BLaER1 treated with 17β-estradiol and CSF1 and Interleukin-3, amounts not matched to agents 10 nM and 100 nM (cell line): ENCODE data around the gene ENDOV.

Experiments
- H3K27ac ChIP-seq, 11 experiments: shearing (Covaris generic); formaldehyde crosslinking; 2 replicates each; pipeline ENCODE4 v1.8.1; 2022
- H3K27me3 ChIP-seq, 11 experiments: shearing (Covaris generic); formaldehyde crosslinking; 2 replicates each; pipeline ENCODE4 v1.8.1; 2022
- H3K36me3 ChIP-seq, 11 experiments: shearing (Covaris generic); formaldehyde crosslinking; 2 replicates each; pipeline ENCODE4 v1.8.1; 2022
- H3K4me1 ChIP-seq, 10 experiments: shearing (Covaris generic); formaldehyde crosslinking; 2 replicates each; pipeline ENCODE4 v1.8.1; 2022
- H3K4me2 ChIP-seq, 11 experiments: shearing (Covaris generic); formaldehyde crosslinking; 2 replicates each; pipeline ENCODE4 v1.8.1; 2022
- H3K4me3 ChIP-seq, 10 experiments: shearing (Covaris generic); formaldehyde crosslinking; 2 replicates each; pipeline ENCODE4 v1.8.1; 2022
- H3K9ac ChIP-seq, 11 experiments: shearing (Covaris generic); formaldehyde crosslinking; 2 replicates each; pipeline ENCODE4 v1.8.1; 2022
- H3K9me3 ChIP-seq, 11 experiments: shearing (Covaris generic); formaldehyde crosslinking; replicated peaks in 1 of 11; 2 replicates each; pipeline ENCODE4 v1.8.1; 2022
- H4K20me1 ChIP-seq, 11 experiments: shearing (Covaris generic); formaldehyde crosslinking; 2 replicates each; pipeline ENCODE4 v1.8.1; 2022
- Cebpa-rat ChIP-seq, 11 experiments: shearing (Covaris generic); IDR thresholded peaks; 2 replicates each; pipeline ENCODE4 v1.8.1; 2022

ENDOV gene

GRCh38 chr17:80466188-80466705 is 51.3 kb downstream of the ENDOV start:
- H3K4me1 ChIP-seq, result peaks cover 0 to 23% (median 8%) of the 10 kb centered on the region in 10 experiments; a peak in 11 of 20 replicates
- H3K4me2 ChIP-seq, result no peak overlapping the region
- H3K36me3 ChIP-seq, result no peaks in the 10 kb centered on the region
- TF ChIP-seq Cebpa-rat (IDR thresholded peaks at IDR 0.05), result no peak
- no peak overlapping the region for H3K4me3 ChIP-seq
- H3K9me3 ChIP-seq, result no peaks in the 10 kb centered on the region
- peaks cover 65 to 82% (median 78%) of the 10 kb centered on the region in 11 experiments for H3K27me3 ChIP-seq
- peaks cover 0 to 47% (median 0%) of the 10 kb centered on the region in 11 experiments; a peak in 9 of 22 replicates for H4K20me1 ChIP-seq
- no peak overlapping the region for H3K9ac ChIP-seq
- no peak overlapping the region for H3K27ac ChIP-seq

- Histone ChIP-seq H4K20me1 (peaks cover 0 to 57% (median 0%) of the 10 kb centered on the region in 11 experiments; a peak in 10 of 22 replicates), H3K9me3 (no peaks in the 10 kb centered on the region), H3K9ac (no peak overlapping the region), H3K4me3 (no peak overlapping the region), H3K27me3 (peaks cover 85 to 95% (median 90%) of the 10 kb centered on the region in 11 experiments), H3K4me1 (peaks cover 0 to 29% (median 16%) of the 10 kb centered on the region in 10 experiments; a peak in 16 of 20 replicates), H3K27ac (no peak overlapping the region), H3K4me2 (no peak overlapping the region), H3K36me3 (no peaks in the 10 kb centered on the region)
- no peak for TF ChIP-seq Cebpa-rat (IDR thresholded peaks at IDR 0.05)
These were observed 53.3 kb downstream of the ENDOV start for GRCh38 chr17:80468242-80468641.

- peaks cover 92 to 100% (median 97%) of the 10 kb centered on the region in 11 experiments for H3K27me3 ChIP-seq
- H3K9me3 ChIP-seq, result no peaks in the 10 kb centered on the region
- H4K20me1 ChIP-seq, result peaks cover 0 to 64% (median 2%) of the 10 kb centered on the region in 11 experiments; a peak in 11 of 22 replicates
- H3K4me1 ChIP-seq, result peaks cover 1 to 31% (median 16%) of the 10 kb centered on the region in 10 experiments; a peak in 16 of 20 replicates
- no peak overlapping the region for H3K9ac ChIP-seq
- no peaks in the 10 kb centered on the region for H3K36me3 ChIP-seq
- no peak for TF ChIP-seq Cebpa-rat (IDR thresholded peaks at IDR 0.05)
- H3K4me2 ChIP-seq, result peak overlapping the region in 2 of 11 experiments; percentile 12 to 14; a peak in 3 of 22 replicates
- no peak overlapping the region for H3K27ac ChIP-seq
- H3K4me3 ChIP-seq, result no peak overlapping the region
These were observed 54.0 kb downstream of the ENDOV start for GRCh38 chr17:80468781-80469493.

- peaks cover 99 to 100% (median 100%) of the 10 kb centered on the region in 11 experiments for H3K27me3 ChIP-seq
- peak overlapping the region in 1 of 11 experiments; percentile 14; a peak in 2 of 22 replicates for H3K4me2 ChIP-seq
- no peak overlapping the region for H3K9ac ChIP-seq
- TF ChIP-seq Cebpa-rat (IDR thresholded peaks at IDR 0.05), result no peak
- H3K4me3 ChIP-seq, result no peak overlapping the region
- H4K20me1 ChIP-seq, result peaks cover 0 to 71% (median 3%) of the 10 kb centered on the region in 11 experiments; a peak in 12 of 22 replicates
- no peaks in the 10 kb centered on the region for H3K9me3 ChIP-seq
- H3K4me1 ChIP-seq, result peaks cover 6 to 38% (median 21%) of the 10 kb centered on the region in 10 experiments; a peak in 18 of 20 replicates
- H3K36me3 ChIP-seq, result no peaks in the 10 kb centered on the region
- H3K27ac ChIP-seq, result no peak overlapping the region
These were observed 54.7 kb downstream of the ENDOV start for GRCh38 chr17:80469667-80470066.

GRCh38 chr17:80470603-80471002 is 55.6 kb downstream of the ENDOV start:
- H3K27ac ChIP-seq, result no peak overlapping the region
- peaks cover 99 to 100% (median 100%) of the 10 kb centered on the region in 11 experiments for H3K27me3 ChIP-seq
- H3K4me3 ChIP-seq, result no peak overlapping the region
- no peaks in the 10 kb centered on the region for H3K9me3 ChIP-seq
- H3K9ac ChIP-seq, result no peak overlapping the region
- no peak overlapping the region for H3K4me2 ChIP-seq
- peaks cover 0 to 81% (median 11%) of the 10 kb centered on the region in 11 experiments; a peak in 17 of 22 replicates for H4K20me1 ChIP-seq
- TF ChIP-seq Cebpa-rat (IDR thresholded peaks at IDR 0.05), result no peak
- peaks cover 12 to 48% (median 30%) of the 10 kb centered on the region in 10 experiments; a peak in 19 of 20 replicates for H3K4me1 ChIP-seq
- no peaks in the 10 kb centered on the region for H3K36me3 ChIP-seq

GRCh38 chr17:80471922-80472321 is 57.0 kb downstream of the ENDOV start:
- Histone ChIP-seq H4K20me1 (peaks cover 0 to 84% (median 20%) of the 10 kb centered on the region in 11 experiments; a peak in 17 of 22 replicates), H3K9me3 (no peaks in the 10 kb centered on the region), H3K4me3 (no peak overlapping the region), H3K4me2 (peak overlapping the region in 8 of 11 experiments; percentile 14 to 46 (median 38); a peak in 12 of 22 replicates), H3K27ac (no peak overlapping the region), H3K27me3 (peaks cover 100% of the 10 kb centered on the region in 11 experiments), H3K4me1 (peaks cover 14 to 53% (median 38%) of the 10 kb centered on the region in 10 experiments), H3K36me3 (no peaks in the 10 kb centered on the region), H3K9ac (no peak overlapping the region)
- no peak for TF ChIP-seq Cebpa-rat (IDR thresholded peaks at IDR 0.05)

GRCh38 chr17:80472996-80473395 is 58.0 kb downstream of the ENDOV start:
- H3K36me3 ChIP-seq, result no peaks in the 10 kb centered on the region
- H3K27ac ChIP-seq, result no peak overlapping the region
- H3K9me3 ChIP-seq, result no peaks in the 10 kb centered on the region
- peaks cover 0 to 93% (median 29%) of the 10 kb centered on the region in 11 experiments; a peak in 17 of 22 replicates for H4K20me1 ChIP-seq
- H3K27me3 ChIP-seq, result peaks cover 100% of the 10 kb centered on the region in 11 experiments
- H3K9ac ChIP-seq, result no peak overlapping the region
- H3K4me2 ChIP-seq, result no peak overlapping the region
- peaks cover 24 to 64% (median 48%) of the 10 kb centered on the region in 10 experiments for H3K4me1 ChIP-seq
- no peak for TF ChIP-seq Cebpa-rat (IDR thresholded peaks at IDR 0.05)
- H3K4me3 ChIP-seq, result no peak overlapping the region

- Histone ChIP-seq H3K4me1 (peaks cover 28 to 69% (median 55%) of the 10 kb centered on the region in 10 experiments), H3K9ac (0 out of 22 replicates have a peak overlapping the region, but pooled peaks of 1 of the 11 experiments have one; percentile 35), H3K4me3 (no peak overlapping the region), H3K27ac (no peak overlapping the region), H3K36me3 (no peaks in the 10 kb centered on the region), H3K9me3 (no peaks in the 10 kb centered on the region), H3K27me3 (peaks cover 100% of the 10 kb centered on the region in 11 experiments), H4K20me1 (peaks cover 0 to 93% (median 36%) of the 10 kb centered on the region in 11 experiments; a peak in 18 of 22 replicates), H3K4me2 (peak overlapping the region in 5 of 11 experiments; percentile 49 to 78 (median 72); a peak in 7 of 22 replicates)
- TF ChIP-seq Cebpa-rat (IDR thresholded peaks at IDR 0.05), result no peak
These were observed 58.7 kb downstream of the ENDOV start for GRCh38 chr17:80473701-80474100.
